K562 (cell line): ENCODE results near the gene SYT3. TPM values are rescaled to one million over a fixed set of nuclear protein-coding genes. Genes with fewer than 3 reads are reported as not detected.

ENCODE experiments used
- ATAC-seq: fragments of 200-7000 bp; cut with Tn5 transposase; 3 replicates; pipeline ENCODE4 v1.9.1; 2020; ENCODE audit warnings: moderate library complexity
- BruUV-seq: library from RNA; stranded (reverse); fragments of 400-500 nt; replicated peaks from 2 replicates; lab custom pipeline; 2021; lab: Mats Ljungman, UMichigan
- CTCF ChIA-PET: fragments of 300-600 bp; formaldehyde crosslinking; extraction: SDS; loops from one replicate; lab custom pipeline; 2021; ENCODE audit warnings: low intra/inter-chr PET ratio; lab: Yijun Ruan, JAX
- POLR2A ChIA-PET: fragments of 300-600, 350-650 bp; sonication (Branson Sonifier 250); formaldehyde crosslinking; extraction: SDS; loops from one replicate; lab custom pipeline; 2021; ENCODE audit warnings: antibody characterized with exemption, inconsistent platforms; lab: Yijun Ruan, JAX
- DNase-seq, 4 experiments: peaks; one replicate each; pipeline versions ENCODE4 v3.0.0 to v3.0.0-alpha.2; 2011 to 2018; ENCODE audit warnings: low spot score in 3 of 4, mixed read lengths in 3 of 4; ENCODE audit errors: extremely low read depth in 1 of 4
- FAIRE-seq: peaks from 2 replicates; lab custom pipeline; 2011; peaks lifted over from hg19 to GRCh38; lab: Jason Lieb, UNC
- H2AFZ ChIP-seq: 2 replicates; pipeline ENCODE4 v1.6.0; 2011; ENCODE audit warnings: low read depth, low read length, control low read depth, inconsistent platforms
- H3K27ac ChIP-seq: fragments of 200-600 bp; 3 replicates; pipeline ENCODE4 v1.8.0; 2011; ENCODE audit warnings: low read depth, mild to moderate bottlenecking, control low read depth, inconsistent platforms, low read length, moderate library complexity, mixed read lengths; ENCODE audit errors: extremely low read depth
- H3K27me3 ChIP-seq, 2 experiments: fragments of 300-600 bp in 1 of 2; 2 replicates in 1 of 2; 3 replicates in 1 of 2; pipeline versions ENCODE4 v1.6.0 to v1.8.0; 2011; ENCODE audit warnings: inconsistent platforms in 2 of 2, low read length in 2 of 2, mild to moderate bottlenecking in 1 of 2, mixed read lengths in 1 of 2, moderate library complexity in 1 of 2; ENCODE audit not compliant: control insufficient read depth in 2 of 2, insufficient read depth in 2 of 2
- H3K36me3 ChIP-seq: fragments of 300-600 bp; 3 replicates; pipeline ENCODE4 v1.8.0; 2011; ENCODE audit warnings: mild to moderate bottlenecking, low read length, inconsistent platforms; ENCODE audit not compliant: control insufficient read depth, insufficient read depth
- H3K4me1 ChIP-seq, 2 experiments: fragments of 200-600 bp in 1 of 2; replicated peaks in 1 of 2; 2 replicates in 1 of 2; 3 replicates in 1 of 2; pipeline versions ENCODE4 v1.5.1 to v1.8.0; 2011; ENCODE audit warnings: inconsistent platforms in 2 of 2, low read length in 2 of 2, mild to moderate bottlenecking in 1 of 2, mixed read lengths in 1 of 2, moderate library complexity in 1 of 2; ENCODE audit not compliant: control insufficient read depth in 2 of 2, insufficient read depth in 2 of 2
- H3K4me2 ChIP-seq: 2 replicates; pipeline ENCODE4 v1.6.1; 2011; ENCODE audit warnings: low read length, control low read depth, inconsistent platforms, mixed read lengths; ENCODE audit not compliant: insufficient read depth
- H3K4me3 ChIP-seq: fragments of 200-600 bp; sonication (generic), shearing (Covaris generic); 2 replicates; pipeline ENCODE4 v1.5.1; 2016; ENCODE audit warnings: control low read depth, inconsistent platforms
- H3K79me2 ChIP-seq: fragments of 200-600 bp; 3 replicates; pipeline ENCODE4 v1.8.0; 2011; ENCODE audit warnings: low read length, inconsistent platforms; ENCODE audit not compliant: control insufficient read depth, insufficient read depth
- H3K9ac ChIP-seq, 2 experiments: 2 replicates each; pipeline versions ENCODE4 v1.6.0 to v1.6.1; 2011; ENCODE audit warnings: low read depth in 2 of 2, low read length in 2 of 2, control low read depth in 1 of 2, inconsistent platforms in 1 of 2, mild to moderate bottlenecking in 1 of 2, mixed read lengths in 1 of 2; ENCODE audit not compliant: insufficient read depth in 1 of 2
- H3K9me1 ChIP-seq: one replicate; pipeline ENCODE4 v1.6.0; 2011; ENCODE audit warnings: inconsistent platforms, mild to moderate bottlenecking, low read length, moderate library complexity; ENCODE audit not compliant: control insufficient read depth, insufficient read depth
- H3K9me3 ChIP-seq: replicated peaks from 2 replicates; pipeline ENCODE4 v1.5.1; 2011; ENCODE audit warnings: low read depth, low read length, inconsistent platforms; ENCODE audit not compliant: control insufficient read depth, insufficient read depth
- H4K20me1 ChIP-seq: replicated peaks from 2 replicates; pipeline ENCODE4 v1.6.1; 2011; ENCODE audit warnings: low read length, inconsistent platforms, mixed read lengths; ENCODE audit not compliant: control insufficient read depth, insufficient read depth
- ADNP ChIP-seq: fragments of 200-800 bp; sonication (Bioruptor generic); IDR thresholded peaks from 2 replicates; pipeline ENCODE4 v1.6.1; 2016; ENCODE audit warnings: missing genetic modification characterization, missing compliant biosample characterization
- BCOR ChIP-seq: fragments of 450-650 bp; IDR thresholded peaks from 2 replicates; pipeline ENCODE4 v1.6.1; 2016
- ESRRA ChIP-seq: fragments of 450-650 bp; IDR thresholded peaks from 2 replicates; pipeline ENCODE4 v1.6.1; 2014; ENCODE audit warnings: low read depth, mild to moderate bottlenecking, moderate library complexity, borderline replicate concordance
- FOXA1 ChIP-seq: fragments of 450-650 bp; IDR thresholded peaks from 2 replicates; pipeline ENCODE4 v1.6.1; 2016; ENCODE audit warnings: mild to moderate bottlenecking, borderline replicate concordance
- HDAC1 ChIP-seq, 2 experiments: fragments of 450-650 bp; IDR thresholded peaks; 2 replicates each; pipeline ENCODE4 v1.6.1; 2016 to 2017; ENCODE audit warnings: inconsistent platforms in 1 of 2, mild to moderate bottlenecking in 1 of 2, moderate library complexity in 1 of 2
- HDAC2 ChIP-seq: fragments of 450-650 bp; IDR thresholded peaks from 2 replicates; pipeline ENCODE4 v1.6.1; 2016; ENCODE audit warnings: mild to moderate bottlenecking
- HDGF ChIP-seq: fragments of 450-650 bp; IDR thresholded peaks from 2 replicates; pipeline ENCODE4 v1.6.1; 2016
- KDM1A ChIP-seq, 2 experiments: fragments of 450-650 bp; IDR thresholded peaks; 2 replicates each; pipeline ENCODE4 v1.6.1; 2016; ENCODE audit warnings: mild to moderate bottlenecking in 2 of 2
- MNT ChIP-seq, 2 experiments: fragments of 450-650 bp; conservative IDR thresholded peaks; 2 replicates each; pipeline ENCODE4 v1.6.1; 2017; ENCODE audit warnings: mild to moderate bottlenecking in 2 of 2, moderate library complexity in 2 of 2
- PHF20 ChIP-seq: fragments of 450-650 bp; IDR thresholded peaks from 2 replicates; pipeline ENCODE4 v1.6.1; 2018; ENCODE audit not compliant: partially characterized antibody
- POLR2H ChIP-seq: IDR thresholded peaks from 2 replicates; pipeline ENCODE4 v1.6.1; 2016; ENCODE audit warnings: missing genetic modification characterization, low read depth, mild to moderate bottlenecking, control low read depth, missing compliant biosample characterization, moderate library complexity
- RBM25 ChIP-seq: fragments of 200-400 bp; formaldehyde crosslinking; IDR thresholded peaks from 2 replicates; pipeline ENCODE4 v1.6.1; 2018; ENCODE audit warnings: low read length, low read depth, moderate library complexity; ENCODE audit not compliant: severe bottlenecking
- RCOR1 ChIP-seq, 2 experiments: IDR thresholded peaks; 2 replicates each; pipeline ENCODE4 v1.6.1; 2012; ENCODE audit warnings: low read depth in 2 of 2, low read length in 2 of 2, borderline replicate concordance in 1 of 2, improper control_type of control experiment in 1 of 2
- SMARCA5 ChIP-seq: fragments of 450-650 bp; IDR thresholded peaks from 2 replicates; pipeline ENCODE4 v1.6.1; 2016
- SNRNP70 ChIP-seq: fragments of 200-400 bp; formaldehyde crosslinking; optimal IDR thresholded peaks from 2 replicates; pipeline ENCODE3; 2017; ENCODE audit warnings: low read depth, low read length
- ZNF644 ChIP-seq: fragments of 200-800 bp; sonication (Bioruptor generic); IDR thresholded peaks from 2 replicates; pipeline ENCODE4 v1.6.1; 2016; ENCODE audit warnings: low read depth, missing genetic modification characterization, missing compliant biosample characterization
- ZNF699 ChIP-seq: fragments of 250-450 bp; sonication (Bioruptor Pico); IDR thresholded peaks from 2 replicates; pipeline ENCODE4 v1.8.0; 2021; ENCODE audit warnings: mild to moderate bottlenecking, moderate library complexity; ENCODE audit not compliant: insufficient replicate concordance
- ZSCAN29 ChIP-seq: fragments of 450-650 bp; IDR thresholded peaks from 2 replicates; pipeline ENCODE4 v1.6.1; 2017
- WGBS: fragments of 100-300 bp; shearing (Covaris generic); methylation state at CpG from one replicate; pipeline ENCODE4 v1.1.6; 2016; ENCODE audit warnings: low coverage, mixed read lengths; ENCODE audit not compliant: insufficient coverage; ENCODE audit errors: missing lambda C conversion rate; 5-methylcytosine and 5-hydroxymethylcytosine counted together
- in situ Hi-C: fragments of 300-500 bp; cut with MboI; formaldehyde crosslinking; loops from 4 replicates; pipeline ENCODE4 v1.15.0; 2018; ENCODE audit warnings: inconsistent platforms, mixed read lengths
- intact Hi-C: fragments of 100-400 bp; cut with micrococcal nuclease; formaldehyde crosslinking; loops from 2 replicates; pipeline ENCODE4 v1.14.2; 2022
- polyA plus RNA-seq, 8 experiments: library from polyadenylated mRNA; depleted of rRNA in 4 of 8; stranded (reverse) in 5 of 8; unstranded in 3 of 8; fragments of >200 nt; fragmentation: Nextera tagmentation in 2 of 8; fragmentation: Illumina TruSeq in 1 of 8; extraction: Ambion mirVana in 2 of 8; extraction: Trizol in 1 of 8; gene quantifications; 2 replicates each; pipeline versions ENCODE4 v1.2.1 to v1.2.3, GENCODE V29; 2011 to 2014; ENCODE audit warnings: inconsistent platforms in 1 of 8, missing spikeins in 1 of 8
- total RNA-seq, 7 experiments: library from RNA; depleted of rRNA in 6 of 7; stranded (reverse); fragments of >200 nt in 6 of 7; fragmentation: Illumina TruSeq in 2 of 7; extraction: Trizol in 2 of 7; gene quantifications; 2 replicates each; pipeline versions ENCODE4 v1.2.1 to v1.2.3, GENCODE V29; 2011 to 2021; ENCODE audit warnings: low replicate concordance in 1 of 7
- TF ChIP-seq, protein P1 (sequence below): fragments of 250-450 bp; sonication (Bioruptor Pico); IDR thresholded peaks from 2 replicates; pipeline ENCODE4 v1.9.0; 2021; ENCODE audit warnings: mild to moderate bottlenecking, inconsistent platforms

The SYT3 gene
- total and polyA plus RNA-seq, 9 of the 15 experiments (the other 6 are each of a cell fraction or from before 2014, with no cell fraction given), result 0.36 to 2.0 (median 0.54) TPM; not detected in 2

GRCh38 chr19:50644315-50644915 lies 4.7 kb upstream of the SYT3 start (continued):
- no peak for TF ChIP-seq FOXA1
- TF ChIP-seq ZNF644, result no peak

GRCh38 chr19:50640368-50640767 lies 687 bp upstream of the SYT3 start:
- TF ChIP-seq, protein P1, sequence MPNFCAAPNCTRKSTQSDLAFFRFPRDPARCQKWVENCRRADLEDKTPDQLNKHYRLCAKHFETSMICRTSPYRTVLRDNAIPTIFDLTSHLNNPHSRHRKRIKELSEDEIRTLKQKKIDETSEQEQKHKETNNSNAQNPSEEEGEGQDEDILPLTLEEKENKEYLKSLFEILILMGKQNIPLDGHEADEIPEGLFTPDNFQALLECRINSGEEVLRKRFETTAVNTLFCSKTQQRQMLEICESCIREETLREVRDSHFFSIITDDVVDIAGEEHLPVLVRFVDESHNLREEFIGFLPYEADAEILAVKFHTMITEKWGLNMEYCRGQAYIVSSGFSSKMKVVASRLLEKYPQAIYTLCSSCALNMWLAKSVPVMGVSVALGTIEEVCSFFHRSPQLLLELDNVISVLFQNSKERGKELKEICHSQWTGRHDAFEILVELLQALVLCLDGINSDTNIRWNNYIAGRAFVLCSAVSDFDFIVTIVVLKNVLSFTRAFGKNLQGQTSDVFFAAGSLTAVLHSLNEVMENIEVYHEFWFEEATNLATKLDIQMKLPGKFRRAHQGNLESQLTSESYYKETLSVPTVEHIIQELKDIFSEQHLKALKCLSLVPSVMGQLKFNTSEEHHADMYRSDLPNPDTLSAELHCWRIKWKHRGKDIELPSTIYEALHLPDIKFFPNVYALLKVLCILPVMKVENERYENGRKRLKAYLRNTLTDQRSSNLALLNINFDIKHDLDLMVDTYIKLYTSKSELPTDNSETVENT (CRISPR knock-in tag), result no peak
- TF ChIP-seq KDM1A (IDR thresholded peaks at IDR 0.05) (peak; percentile 76 to 90), MNT (conservative IDR thresholded peaks at IDR 0.05) (0 out of 4 replicates have a peak, but pooled peaks of 1 of the 2 experiments have one; percentile 6), SNRNP70 (no peak), RCOR1 (IDR thresholded peaks at IDR 0.05; ENCODE audit: borderline replicate concordance in 1 of 2, low read depth in 2 of 2, low read length in 2 of 2) (peak in 1 of 2 experiments; percentile 74; a peak in 2 of 4 replicates), ADNP (tag) (peak; percentile 94), HDGF (no peak), RBM25 (peak; percentile 99), ZSCAN29 (peak; percentile 58; the same call in 1 of the 2 replicates), POLR2H (tag) (no peak), SMARCA5 (peak; percentile 70; the same call in 1 of the 2 replicates), HDAC2 (peak; percentile 90), HDAC1 (IDR thresholded peaks at IDR 0.05) (0 out of 4 replicates have a peak, but pooled peaks of 1 of the 2 experiments have one; percentile 19), BCOR (peak; percentile 98), PHF20 (peak; percentile 30), ESRRA (peak; percentile 69), ZNF699 (CRISPR knock-in tag) (no peak)
- peaks cover 2 to 19% of the 10 kb centered on the region in 2 experiments; a peak in 3 of 5 replicates for H3K4me1 ChIP-seq
- H3K9ac ChIP-seq, result peak overlapping the region in 1 of 2 experiments; percentile 60; a peak in 1 of 4 replicates
- DNase-seq (no peak), FAIRE-seq (no peak), ATAC-seq (no peak)
- H3K4me3 ChIP-seq, result 0 out of 2 replicates have a peak overlapping the region, but pooled peaks have one; percentile 65
- intact Hi-C loops (no loop called here), in situ Hi-C loops (no loop called here)
- CTCF ChIA-PET, result no interaction called here
- POLR2A ChIA-PET, result no interaction called here
- WGBS, result 35% methylated on average over 2 of the region's 2 CpGs
- H2AFZ ChIP-seq, result peak overlapping the region; percentile 96; the same call in 1 of the 2 replicates
- peak overlapping the region; percentile 83; the same call in 1 of the 2 replicates for H3K4me2 ChIP-seq
- no peaks in the 10 kb centered on the region for H3K36me3 ChIP-seq
- peaks cover 11 to 34% of the 10 kb centered on the region in 2 experiments; a peak in 4 of 5 replicates for H3K27me3 ChIP-seq
- no peaks in the 10 kb centered on the region; the same call in 1 of the 2 replicates for H4K20me1 ChIP-seq
- H3K9me1 ChIP-seq, result no peaks in the 10 kb centered on the region
- no peak overlapping the region for H3K27ac ChIP-seq
- BruUV-seq, result no TSS peak
- H3K79me2 ChIP-seq, result no peaks in the 10 kb centered on the region
- H3K9me3 ChIP-seq, result no peaks in the 10 kb centered on the region
